ENCODE measurements around the gene ADGRG1.
"Not testable (repeated sequence)": the region's sequence is repeated elsewhere in the genome, so short reads cannot be mapped to it uniquely, and the experiment has no call there.

The ADGRG1 gene

DNA sequence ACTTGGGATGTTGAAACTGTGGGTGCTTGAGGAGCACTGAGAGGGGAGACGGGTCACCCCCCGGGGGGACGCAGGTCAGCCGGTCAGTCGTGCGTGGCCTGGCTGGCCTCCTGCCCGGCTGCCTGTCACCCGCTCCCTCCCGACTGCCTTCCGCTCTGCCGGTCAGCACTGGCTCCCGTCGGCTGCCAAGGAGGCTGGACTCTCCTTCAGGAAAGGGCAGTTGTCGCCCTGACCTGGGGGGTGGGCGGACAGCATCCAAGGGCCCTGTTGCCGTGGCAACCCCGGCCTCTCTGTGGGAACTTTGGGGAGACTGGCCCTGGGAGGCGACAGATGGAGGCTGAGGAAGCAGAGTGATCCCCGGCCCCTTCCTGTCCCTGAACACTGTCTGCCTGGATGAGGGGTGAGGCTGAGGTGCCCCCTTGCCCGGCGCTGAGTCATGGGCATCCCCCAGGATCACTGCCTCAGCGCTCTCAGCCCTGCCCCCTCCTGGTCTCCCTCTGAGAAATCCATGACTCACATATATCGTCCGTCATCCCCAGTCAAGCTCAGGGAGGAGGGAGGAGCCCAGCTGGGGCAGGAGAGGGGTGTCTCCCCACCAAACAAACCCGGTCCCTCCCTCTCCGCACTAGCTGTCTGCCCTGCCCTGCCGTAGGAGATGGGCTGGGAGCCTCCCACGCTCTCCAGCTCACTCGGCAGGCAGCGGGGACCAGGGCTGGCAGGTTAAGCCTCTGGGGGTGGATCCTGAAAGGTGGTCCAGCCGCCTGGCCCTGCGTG, at the start of gene ADGRG1:
ADGRG1 (plus strand) TSS at position 623 of the 774 bp plus-strand sequence. CDS start 21,658 bp downstream, outside the sequence.
- no peak for DNase-seq

DNA sequence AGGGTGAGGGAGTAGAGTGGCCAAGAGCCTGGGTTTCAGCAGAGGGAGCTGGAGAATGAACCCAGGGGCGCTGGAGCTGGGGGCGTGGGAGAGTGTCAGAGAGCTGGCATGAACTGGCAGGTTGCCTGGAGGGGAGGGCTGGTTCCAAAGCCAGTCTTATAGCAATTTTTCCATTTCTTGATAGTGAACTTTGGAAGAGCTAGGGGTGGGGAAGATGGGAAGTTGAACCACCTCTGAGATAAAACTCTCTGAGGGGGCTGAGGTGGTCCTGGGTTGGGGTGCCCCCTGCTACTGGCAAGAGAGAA, 49.1 kb upstream of the ADGRG1 start:
- no peak for DNase-seq

DNA sequence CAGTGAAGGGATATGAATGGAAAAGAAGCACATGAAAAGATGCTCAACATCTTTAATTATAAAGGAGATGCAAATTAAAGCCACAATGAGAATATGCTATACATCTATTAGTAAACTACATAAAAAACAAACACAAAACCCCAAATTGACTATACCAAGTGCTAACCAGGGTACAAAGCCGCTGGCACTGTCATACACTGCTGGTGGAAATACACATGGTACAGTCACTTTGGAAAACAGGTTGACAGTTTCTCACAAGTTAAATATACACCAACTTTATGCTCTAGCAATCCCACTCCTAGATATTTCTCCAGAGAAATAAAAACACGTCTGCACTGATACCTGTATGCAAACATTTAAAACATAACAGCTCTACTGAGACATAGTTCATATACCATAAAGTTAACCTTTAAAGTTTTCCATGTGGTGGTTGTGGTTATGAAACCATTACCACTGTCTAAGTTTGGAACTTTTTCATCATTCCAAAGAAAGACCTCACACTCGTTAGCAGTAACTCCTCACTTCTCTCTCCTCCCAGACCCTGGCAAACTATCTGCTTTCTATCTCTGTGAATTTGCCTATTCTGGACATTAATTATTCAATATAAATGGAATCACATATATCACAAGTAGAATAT, 43.3 kb upstream of the ADGRG1 start:
- DNase-seq = no peak

DNA sequence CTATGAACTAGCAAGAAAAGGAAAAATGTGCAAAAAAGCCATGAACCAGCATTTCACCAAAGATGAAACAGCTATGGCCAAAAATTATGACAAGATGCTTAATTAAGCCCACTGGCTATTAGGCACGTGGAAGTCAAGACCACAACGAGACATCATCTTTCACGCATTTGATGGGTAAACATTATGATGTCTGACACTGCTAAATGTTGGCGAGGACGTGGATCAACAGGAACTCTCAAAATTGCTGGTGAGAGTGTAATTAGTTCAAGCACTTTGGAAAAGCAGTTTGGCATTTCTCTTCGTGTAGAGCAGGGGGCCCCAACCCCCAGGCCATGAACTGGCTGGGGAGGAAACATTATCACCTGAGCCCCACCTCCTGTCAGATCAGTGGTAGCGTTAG, 39.6 kb upstream of the ADGRG1 start:
- no peak for DNase-seq

DNA sequence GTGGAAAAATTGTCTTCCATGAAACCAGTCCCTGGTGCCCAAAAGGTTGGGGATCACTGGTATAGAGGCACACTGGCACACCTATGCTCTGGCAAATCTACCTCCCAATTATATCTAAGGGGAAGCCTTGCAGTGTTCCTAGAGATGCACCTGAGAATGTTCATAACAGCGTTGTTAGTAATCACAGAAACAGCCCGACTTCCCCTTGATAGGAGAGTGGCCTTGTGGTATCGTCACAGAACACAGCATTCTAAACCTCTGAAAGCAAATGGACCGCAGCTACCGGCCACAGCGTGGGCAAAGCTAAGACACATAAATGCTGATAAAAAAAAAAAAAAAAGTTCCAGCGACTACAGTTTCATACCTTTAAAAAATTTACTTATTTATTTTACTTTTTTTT, 39.1 kb upstream of the ADGRG1 start:
- no peak for DNase-seq

DNA sequence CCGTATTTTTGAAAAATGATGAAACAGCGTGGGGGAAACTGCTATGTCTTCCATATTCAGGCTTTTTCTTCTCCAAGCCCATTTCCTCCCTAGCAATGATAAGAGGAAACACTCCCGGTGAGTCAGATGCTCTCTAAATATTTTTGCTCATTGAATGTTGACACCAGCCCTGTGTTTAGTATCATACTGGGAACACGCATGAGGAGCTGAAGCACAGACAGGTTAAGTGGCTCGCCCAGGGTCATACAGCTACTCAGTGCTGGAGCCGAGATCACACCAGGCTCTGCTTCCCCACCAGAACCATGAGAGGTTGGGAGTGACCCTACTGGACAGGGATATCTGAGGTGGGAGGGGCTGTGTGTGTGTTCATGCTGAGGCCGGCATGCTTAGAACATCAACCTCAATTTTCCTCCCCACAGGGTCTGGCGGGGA, 37.8 kb upstream of the ADGRG1 start:
- no peak for DNase-seq

DNA sequence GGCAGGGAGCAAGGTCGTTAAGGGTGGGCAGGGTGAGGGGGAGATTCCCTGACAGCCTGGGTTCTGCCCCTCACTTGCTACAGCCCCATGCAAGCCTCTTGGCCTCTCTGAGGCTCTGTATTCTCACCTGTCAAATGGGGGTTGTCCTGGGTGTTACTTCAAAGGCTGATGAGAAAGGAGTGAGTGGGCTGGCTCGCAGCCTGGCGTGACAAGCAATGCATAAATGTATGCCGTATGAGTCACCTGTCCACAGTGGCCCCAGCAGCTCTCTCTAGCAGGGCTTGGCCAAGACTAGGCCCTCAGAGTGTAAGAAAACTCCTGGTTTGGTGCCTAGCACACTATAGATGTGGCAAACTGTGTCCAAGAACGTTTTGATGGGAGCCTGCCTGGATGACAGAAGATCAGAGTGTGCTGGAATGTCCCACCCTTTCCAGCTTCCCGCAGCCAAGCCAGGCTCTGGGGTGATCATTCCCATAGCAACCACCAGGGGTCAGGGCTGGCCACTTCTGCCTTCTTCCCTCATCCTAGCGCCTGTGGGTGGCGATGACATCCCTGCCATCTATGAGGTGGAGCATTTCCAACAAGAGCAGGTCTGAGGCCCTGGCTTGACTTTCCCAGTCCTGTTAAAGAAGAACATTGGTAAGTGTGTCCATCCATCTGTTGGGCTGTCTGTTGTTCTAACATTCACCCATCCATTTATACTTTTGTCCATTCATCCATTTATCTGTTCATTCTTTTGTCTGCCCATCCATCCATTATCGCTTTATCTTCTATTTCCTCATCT, 37.2 kb upstream of the ADGRG1 start:
- peak; percentile 81 for DNase-seq

DNA sequence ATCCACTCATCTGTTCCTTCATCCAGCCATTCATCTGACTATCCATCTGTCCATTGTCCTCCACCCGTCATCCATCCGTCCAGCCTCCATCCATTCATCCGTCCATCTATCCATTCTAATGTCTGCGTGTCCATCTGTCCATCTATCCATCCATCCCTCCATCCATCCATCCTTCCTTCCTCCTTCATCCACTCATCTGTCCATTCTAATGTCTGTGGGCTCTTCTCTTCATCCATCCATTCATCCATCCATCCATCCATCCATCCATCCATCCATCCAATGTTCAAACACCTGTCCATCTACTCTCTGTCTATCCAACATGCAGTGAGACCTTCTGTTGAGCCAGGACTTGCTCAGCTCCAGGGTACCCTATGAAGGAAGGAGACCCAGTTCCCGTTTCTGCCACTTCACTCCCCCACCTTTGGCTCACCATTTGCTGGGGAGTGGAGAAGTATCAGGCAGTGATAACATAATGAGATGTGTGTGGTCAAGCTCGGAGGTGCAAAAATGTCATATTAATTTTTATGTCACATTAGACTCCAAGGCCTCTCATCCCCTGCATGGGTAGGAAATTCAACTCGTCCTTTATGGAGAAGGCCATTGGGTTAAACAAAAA, 36.5 kb upstream of the ADGRG1 start:
- DNase-seq = no peak

DNA sequence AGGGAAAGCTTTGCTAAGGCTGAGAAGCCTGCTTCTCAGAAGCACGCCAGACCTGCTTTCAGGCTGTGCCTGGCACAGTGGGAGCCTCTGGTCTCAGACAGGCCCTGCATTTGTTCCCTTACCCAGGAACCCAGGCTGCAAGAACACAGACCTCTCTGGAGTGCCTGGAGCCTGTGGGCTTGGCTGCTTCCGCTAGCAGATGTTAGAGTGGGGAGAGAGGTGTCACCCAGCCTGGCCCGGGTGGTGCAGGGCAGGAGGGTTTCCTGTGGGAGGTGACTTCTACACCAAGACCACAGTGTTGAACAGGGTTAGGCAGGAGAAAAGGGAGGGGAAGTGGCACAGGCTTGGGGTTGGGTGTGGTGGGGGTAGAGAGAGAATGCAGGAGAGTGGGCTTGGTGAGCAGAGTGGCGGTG, 35.8 kb upstream of the ADGRG1 start:
- peak; percentile 56 for DNase-seq

DNA sequence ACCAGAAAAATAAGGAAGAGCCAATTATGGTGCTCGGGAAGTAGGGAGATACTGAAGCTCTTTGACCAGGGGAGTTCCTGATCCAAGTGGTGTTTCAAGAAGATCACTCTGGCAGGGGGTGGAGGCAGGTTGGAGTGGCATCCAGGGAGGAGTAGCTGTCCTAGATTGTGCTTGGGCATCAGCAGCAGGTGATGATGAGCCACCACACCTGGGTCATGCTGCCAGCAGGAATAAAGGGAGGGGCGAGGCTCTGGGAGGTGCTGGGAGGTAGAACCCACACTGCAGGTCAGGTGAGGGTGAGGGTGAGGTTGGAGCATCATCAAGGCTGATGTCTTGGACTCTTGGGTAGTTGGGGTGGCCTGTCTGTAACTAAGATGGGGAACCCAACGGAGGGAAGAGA, 35.4 kb upstream of the ADGRG1 start:
- no peak for DNase-seq

DNA sequence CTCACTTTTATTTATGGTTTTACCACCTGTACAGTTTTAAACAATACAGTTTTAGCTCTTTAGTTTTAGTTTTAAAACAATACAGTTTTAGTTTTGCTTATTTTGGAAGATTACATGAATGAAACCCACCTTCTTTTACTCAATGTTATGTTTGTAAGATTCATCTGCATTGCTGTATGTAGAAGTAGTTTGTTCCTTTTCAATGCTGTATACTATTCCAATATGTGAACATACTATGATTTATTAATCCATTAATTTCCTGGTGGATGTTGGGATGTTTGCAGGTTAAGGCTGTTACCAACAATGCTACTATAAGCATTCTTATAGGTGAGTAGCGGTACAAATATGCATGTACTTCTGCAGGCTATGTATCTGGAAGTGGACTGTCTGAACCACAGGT, 34.4 kb upstream of the ADGRG1 start:
- no peak for DNase-seq

DNA sequence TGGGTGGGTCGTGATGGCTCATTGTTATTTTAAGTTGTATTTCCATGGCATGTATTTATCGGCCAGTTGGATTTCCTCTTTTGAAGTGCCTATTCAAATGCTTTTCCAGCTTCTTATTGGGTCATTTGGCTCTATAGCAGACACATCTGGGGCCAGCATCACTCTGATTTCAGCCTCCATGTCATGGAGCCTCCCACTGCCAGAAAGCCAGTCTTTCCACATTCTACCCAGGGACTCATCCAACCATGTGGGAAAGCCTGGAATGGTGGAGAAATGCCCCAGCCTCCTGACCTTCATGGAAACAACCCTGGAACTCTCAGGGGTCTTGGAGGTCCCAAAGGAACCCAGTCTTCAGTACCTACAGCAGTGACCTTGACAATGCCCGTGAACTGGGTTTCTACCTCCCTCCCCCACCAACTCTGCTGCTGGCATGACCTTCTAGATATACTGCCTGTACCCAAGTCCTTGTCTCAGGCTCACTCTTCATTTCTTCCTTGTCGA, 33.8 kb upstream of the ADGRG1 start:
- no peak for DNase-seq

DNA sequence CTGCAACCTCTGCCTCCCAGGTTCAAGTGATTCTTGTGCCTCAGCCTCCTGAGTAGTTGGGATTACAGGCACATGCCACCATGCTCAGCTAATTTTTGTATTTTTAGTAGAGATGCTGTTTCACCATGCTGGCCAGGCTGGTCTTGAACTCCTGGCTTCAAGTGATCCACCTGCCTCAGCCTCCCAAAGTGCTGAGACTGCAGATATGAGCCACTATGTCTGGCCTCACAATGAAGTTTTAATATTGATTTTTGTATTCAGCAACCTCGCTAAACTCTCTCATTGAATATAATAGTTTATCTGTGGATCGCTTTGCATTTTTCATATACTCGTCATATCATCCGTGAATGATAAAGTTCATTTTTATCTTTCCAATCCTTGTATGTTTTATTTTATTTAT, 32.2 kb upstream of the ADGRG1 start:
- DNase-seq = not testable (repeated sequence)

DNA sequence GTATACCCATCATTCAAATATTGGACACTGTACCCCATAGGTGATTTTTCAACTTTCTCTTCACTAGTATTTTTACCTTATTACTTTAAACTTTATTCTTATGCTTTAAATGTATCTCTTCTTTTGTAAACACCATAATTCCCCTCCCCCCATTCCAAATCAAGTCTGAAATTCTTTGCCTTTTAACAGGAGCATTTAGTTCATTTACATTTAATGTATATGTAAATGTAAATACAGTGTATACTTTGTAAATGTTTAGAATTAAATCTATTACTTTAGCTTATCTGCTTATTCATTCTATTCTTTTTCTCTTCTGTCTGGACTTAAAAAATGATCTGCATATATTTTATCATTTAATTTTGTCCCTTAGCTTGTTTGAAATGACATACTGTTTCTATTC, 30.0 kb upstream of the ADGRG1 start:
- DNase-seq = no peak

DNA sequence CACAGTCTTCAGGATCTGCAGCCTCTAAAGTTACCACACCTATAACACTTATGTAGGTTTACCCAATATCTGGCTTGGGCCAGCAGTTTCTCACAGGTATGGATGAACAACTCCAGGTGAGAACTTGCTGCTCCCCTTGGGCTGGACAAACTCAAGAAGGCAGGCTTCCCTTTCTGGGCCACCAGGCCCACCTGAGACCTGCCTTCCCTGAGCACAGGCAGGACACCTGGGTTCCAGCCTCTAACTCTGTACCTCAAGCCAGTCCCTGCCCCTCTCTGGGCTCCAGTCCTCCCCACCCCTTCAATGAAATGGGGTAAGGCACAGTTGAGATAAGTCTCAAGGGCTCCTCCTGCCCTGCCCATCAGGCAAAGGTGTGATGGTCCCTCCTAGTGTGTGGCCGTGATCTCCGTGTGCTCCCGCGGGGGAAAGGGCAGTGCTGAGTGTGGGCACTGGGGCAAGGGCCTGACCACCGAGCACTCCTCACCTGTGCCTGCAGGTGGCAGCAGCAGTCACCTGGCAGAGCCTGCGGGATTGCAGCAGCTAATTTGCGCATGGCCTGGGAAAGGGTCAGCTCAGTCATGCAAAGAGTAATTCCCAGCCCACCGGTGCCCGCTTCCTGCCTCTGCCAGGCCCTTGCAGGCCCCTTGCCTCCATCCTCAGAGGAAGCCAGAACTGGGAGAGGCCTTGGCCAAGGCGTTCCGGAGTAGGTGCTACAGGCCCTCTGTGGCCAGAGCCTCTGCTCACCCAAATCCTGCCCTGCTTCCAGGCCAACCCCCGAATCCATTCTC, 28.2 kb upstream of the ADGRG1 start:
- peak; percentile 77 for DNase-seq

DNA sequence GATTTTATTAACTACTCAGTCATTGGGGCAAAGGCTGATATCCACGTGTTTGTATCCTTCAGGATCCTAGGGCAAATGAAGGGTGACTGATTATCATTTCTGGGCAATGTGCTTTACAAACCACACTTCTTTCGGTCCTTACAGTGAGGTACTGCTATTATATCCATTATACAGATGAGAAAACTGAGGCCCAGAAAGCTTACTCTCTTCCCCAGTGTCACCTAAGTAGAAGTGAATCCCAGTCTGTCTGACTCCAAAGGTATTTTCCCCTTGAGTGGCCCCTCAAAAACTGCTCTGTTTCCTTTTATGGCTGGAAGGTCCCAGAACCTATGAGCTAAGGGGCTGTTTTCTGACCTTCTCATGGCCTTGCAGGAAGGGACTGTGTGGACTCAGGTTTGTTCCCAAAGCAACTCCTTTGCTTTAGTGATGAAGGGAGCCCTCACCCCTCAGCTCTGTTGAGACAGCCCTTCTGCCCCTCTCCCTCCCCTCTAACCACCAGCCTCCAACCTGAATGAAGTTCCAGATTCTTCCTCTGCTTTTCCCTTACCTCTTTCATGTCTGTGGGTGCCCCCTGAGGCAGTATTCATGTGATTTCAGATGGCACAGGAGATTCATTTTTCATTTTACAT, 27.4 kb upstream of the ADGRG1 start:
- no peak for DNase-seq

DNA sequence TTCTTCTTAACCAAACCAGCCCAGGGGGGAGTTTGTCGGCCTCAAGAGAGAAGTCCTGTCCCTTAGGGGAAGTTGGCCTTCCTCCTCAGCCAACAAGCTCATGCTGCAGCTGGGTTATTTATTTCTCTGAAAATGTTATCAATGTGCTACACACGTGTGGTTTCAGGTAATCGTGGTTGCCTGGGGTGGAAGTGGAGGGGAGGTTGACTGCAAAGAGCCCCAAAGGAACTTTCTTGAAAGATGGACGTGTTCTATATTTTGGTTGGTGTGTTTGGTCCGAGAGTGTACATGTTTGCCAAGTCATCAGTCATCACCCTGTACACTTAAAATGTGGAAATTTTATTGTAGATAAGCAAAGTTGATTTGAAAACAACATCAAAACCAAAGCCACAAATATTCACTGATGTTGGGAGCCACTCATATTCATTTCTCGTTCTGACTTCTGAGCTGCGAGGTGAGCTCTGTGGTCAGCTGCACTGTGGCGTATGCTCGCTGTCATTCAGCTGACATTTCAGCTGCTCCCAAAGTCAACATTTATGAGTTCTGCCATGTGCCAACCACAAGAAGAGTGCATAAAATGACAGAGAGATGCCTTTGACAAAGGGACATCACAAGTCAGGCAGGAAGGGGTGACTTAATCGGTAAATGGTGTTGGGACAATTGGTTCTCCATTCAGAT, 26.5 kb upstream of the ADGRG1 start:
- peak; percentile 76 for DNase-seq

DNA sequence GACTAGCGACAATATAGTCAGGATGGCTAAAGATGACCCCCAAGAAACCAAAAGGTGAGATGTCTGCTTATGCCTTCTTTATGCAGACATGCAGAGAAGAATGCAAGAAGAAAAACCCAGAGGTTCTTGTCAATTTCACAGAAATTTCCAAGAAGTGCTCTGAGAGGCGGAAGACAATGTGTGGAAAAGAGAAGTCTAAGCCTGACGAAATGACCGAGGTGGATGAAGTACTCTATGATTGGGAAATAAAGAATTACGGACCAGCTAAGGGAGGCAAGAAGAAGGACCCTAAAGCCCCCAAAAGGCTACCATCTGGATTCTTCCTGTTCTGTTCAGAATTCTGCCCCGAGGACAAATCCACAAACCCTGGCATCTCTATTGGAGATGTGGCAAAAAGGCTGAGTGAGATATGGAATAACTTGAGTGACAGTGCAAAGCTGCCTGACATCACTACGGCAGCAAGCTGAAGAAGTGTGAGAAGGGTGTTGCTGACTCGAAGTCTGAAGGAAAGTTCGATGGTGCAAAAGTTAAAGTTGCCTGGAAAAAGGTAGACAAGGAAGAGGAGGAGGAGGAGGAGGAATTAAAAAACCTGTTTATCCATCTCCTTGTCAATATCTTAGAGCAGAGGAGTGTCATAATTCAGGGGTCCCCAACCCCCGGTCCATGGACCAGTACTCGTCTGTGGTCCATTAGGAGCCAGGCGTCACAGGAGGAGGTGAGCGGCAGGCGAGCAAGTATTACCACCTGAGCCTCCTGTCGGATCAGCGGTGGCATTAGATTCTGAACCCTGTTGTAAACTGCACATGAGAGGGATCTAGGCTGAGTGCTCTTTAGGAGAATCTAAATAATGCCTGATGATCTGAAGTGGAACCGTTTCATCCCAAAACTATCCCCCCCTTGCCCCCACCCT, 25.1 kb upstream of the ADGRG1 start:
- DNase-seq = no peak

DNA sequence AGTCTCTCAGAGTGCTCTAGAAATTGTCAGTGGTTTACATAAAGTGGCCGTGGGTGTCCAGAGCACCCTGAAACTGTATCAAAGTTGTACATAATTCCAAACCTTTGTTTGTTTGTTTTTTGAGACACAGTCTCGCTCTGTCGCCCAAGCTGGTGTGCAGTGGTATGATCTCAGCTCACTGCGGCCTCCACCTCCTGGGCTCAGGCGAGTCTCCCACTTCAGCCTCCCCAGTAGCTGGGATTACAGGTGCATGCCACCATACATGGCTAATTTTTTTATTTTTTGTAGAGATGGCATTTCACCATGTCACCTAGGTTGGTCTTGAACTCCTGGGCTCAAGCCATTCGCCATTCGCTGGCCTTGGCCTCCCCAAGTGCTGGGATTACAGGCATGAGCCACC, 24.3 kb upstream of the ADGRG1 start:
- DNase-seq = no peak

DNA sequence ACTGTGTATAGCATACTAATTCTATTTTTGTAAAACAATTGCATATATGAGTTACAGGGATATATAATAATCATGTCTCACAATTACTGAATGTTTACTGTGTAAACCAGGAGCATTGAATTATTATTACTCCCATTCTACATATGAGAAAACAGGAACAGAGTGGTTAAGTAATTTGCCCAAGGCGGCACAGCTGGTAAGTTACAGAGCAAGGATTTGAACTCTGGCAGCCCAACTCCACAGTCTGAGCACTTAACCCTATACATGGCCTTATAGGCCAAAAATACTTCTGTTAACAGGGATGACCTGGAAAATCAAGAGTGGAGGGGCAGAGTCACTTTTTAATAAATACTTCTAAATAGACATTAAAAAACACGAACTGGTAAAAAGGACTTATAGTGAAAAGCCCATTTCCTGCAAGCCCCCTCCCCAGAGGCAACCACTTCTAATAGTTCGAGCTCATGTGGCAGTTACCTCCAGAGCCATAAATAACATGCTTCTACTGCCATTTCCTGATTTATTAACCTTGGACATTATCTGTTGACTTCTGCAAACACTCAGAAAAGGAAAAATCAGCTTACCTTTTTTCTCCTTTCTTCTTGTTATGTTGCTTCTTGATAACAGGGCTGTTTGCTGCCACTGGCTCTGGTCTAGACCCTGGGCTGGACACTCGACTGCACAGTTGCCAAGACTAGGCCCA, 22.1 kb upstream of the ADGRG1 start:
- DNase-seq = no peak
